ENCODE results near the gene XXYLT1.

DNA sequence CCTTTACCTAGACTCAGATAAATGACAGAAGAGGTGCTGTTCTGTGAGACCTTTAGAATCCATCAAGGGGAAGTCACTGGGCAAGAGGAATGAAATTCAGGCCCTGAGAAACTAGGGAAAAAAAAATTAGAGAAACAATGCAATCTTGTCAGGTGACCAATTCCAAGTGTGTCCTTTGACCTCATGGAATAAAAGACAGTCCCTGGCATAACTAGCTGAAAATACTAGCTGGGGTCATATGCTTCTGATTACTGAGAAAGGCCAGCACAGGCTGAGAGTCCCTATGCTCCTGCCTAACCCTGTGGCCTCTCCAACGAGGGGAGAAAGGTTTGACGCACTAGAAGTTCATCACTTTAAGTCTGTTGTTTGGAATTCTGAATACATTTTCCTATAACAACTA lies 167.3 kb downstream of the XXYLT1 start:
- TF ChIP-seq, protein P1, sequence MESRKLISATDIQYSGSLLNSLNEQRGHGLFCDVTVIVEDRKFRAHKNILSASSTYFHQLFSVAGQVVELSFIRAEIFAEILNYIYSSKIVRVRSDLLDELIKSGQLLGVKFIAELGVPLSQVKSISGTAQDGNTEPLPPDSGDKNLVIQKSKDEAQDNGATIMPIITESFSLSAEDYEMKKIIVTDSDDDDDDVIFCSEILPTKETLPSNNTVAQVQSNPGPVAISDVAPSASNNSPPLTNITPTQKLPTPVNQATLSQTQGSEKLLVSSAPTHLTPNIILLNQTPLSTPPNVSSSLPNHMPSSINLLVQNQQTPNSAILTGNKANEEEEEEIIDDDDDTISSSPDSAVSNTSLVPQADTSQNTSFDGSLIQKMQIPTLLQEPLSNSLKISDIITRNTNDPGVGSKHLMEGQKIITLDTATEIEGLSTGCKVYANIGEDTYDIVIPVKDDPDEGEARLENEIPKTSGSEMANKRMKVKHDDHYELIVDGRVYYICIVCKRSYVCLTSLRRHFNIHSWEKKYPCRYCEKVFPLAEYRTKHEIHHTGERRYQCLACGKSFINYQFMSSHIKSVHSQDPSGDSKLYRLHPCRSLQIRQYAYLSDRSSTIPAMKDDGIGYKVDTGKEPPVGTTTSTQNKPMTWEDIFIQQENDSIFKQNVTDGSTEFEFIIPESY (IDR thresholded peaks at IDR 0.05; ENCODE audit: extremely low read depth, insufficient replicate concordance, low read length), result no peak
- no peak for TF ChIP-seq POLR2AphosphoS5 (IDR thresholded peaks at IDR 0.05; ENCODE audit: low read depth, low read length)
- no peak for TF ChIP-seq YY1 (IDR thresholded peaks at IDR 0.05; ENCODE audit: extremely low read depth, insufficient replicate concordance, low read depth, low read length)
- TF ChIP-seq SRF (IDR thresholded peaks at IDR 0.05; ENCODE audit: low read depth), result no peak
- no peak for TF ChIP-seq POLR2A (IDR thresholded peaks at IDR 0.05; ENCODE audit: borderline replicate concordance, extremely low read depth, insufficient read depth, insufficient read length)
- no peak for TF ChIP-seq EGR1 (IDR thresholded peaks at IDR 0.05; ENCODE audit: low read depth)
- TF ChIP-seq, protein P2, sequence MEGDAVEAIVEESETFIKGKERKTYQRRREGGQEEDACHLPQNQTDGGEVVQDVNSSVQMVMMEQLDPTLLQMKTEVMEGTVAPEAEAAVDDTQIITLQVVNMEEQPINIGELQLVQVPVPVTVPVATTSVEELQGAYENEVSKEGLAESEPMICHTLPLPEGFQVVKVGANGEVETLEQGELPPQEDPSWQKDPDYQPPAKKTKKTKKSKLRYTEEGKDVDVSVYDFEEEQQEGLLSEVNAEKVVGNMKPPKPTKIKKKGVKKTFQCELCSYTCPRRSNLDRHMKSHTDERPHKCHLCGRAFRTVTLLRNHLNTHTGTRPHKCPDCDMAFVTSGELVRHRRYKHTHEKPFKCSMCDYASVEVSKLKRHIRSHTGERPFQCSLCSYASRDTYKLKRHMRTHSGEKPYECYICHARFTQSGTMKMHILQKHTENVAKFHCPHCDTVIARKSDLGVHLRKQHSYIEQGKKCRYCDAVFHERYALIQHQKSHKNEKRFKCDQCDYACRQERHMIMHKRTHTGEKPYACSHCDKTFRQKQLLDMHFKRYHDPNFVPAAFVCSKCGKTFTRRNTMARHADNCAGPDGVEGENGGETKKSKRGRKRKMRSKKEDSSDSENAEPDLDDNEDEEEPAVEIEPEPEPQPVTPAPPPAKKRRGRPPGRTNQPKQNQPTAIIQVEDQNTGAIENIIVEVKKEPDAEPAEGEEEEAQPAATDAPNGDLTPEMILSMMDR (IDR thresholded peaks at IDR 0.05 in 2 of 3, conservative IDR thresholded peaks at IDR 0.05 in 1 of 3; ENCODE audit: borderline replicate concordance in 1 of 3, insufficient read depth in 1 of 3, low read depth in 2 of 3, low read length in 2 of 3), result no peak

All from HCT116 (cell line).